UCSD-AML1 (cell line): Measurements from ENCODE around the gene EIF4E1B.

ENCODE experiments used
- DNase-seq: peaks from one replicate; lab custom pipeline; 2025; ENCODE audit not compliant: unreplicated experiment; lab: John Stamatoyannopoulos, UW

The EIF4E1B gene

DNA sequence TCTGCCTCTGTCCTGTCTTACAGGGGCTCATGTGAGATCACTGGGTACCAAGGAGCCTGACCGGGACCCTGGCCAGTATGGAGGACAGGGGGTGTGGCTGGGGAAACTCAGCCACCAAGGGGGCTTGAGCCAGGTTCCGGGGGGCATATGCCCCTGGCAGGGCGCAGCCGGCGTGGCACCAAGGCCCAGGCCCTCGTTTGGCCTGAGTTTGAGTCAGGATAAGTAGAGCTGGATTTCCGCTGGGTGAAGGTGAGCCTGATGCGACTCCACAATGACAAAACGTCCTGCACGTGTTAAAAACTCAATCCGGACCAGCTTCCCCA, 16.2 kb downstream of the EIF4E1B start:
- no peak for DNase-seq

DNA sequence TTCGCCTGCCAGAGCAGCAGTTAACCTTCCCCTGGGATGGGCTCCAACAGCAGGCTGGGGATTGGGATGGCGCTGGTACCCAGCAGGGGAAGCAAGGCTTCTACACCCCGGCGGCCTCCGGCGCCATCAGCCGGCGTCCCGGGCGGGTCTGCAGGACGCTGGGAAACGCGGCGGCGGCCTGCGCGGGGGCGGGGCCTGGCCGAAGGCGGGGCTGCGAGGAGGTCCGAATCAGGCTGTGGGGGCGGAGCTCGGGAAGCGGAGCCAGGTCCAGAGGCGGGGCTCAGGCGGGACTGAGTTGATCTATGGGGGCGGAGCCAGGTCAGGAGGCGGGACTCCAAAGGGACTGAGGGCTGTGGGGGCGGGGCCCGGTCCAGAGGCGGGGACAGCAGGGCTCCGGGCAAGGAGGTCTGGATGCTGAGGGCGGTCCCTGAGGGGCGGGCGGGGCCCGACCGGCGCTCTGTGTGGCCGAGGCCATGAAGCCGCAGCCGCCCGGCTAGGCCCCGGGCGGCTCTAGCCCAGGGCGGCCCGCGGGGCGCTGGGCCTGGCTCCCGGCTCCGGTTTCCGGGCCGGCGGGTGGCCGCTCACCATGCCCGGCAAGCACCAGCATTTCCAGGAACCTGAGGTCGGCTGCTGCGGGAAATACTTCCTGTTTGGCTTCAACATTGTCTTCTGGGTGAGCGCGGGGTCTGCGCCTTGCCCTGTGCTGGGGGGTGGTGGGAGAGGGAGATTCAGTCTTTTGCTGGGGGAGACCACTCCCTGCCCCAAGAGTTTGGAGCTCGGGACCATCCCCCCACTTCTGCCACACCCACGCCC, 16.8 kb downstream of the EIF4E1B start, which contains the start of gene TSPAN17:
TSPAN17 (plus strand) TSS at position 455 of the 813 bp plus-strand sequence; CDS start at position 587, 132 bp downstream.
- DNase-seq: peak; percentile 100

DNA sequence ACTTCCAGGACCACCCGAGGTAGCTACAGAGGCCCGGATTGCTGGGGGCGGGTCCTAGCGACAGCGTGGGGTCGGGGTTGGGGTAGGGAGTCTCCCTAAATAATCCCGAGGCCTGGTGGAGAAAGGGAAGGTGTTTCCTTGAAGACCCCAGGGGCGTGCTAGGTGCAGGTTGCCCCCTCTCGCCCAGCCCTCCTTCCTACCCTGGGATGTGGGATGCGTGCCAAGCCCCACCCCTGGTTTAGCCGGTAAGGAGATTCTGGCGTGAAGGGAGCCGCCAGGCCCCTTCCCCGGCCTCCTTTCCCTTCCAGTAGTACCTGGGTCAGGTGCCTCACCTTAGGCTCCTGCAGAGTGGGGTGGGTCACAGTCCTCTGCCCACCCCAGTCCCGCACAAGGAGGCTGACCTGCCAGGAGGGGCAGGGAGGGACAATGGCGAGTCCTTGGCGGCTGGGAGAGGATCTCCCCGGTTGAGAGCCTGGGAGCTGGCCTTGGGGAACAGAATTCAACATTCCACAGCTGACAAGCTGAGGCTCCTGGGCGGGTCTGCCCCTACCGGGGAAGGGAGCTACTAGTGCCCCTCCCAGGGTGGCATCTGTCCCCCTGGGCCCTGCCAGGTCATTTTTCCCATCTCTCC, 17.5 kb downstream of the EIF4E1B start:
- no peak for DNase-seq

DNA sequence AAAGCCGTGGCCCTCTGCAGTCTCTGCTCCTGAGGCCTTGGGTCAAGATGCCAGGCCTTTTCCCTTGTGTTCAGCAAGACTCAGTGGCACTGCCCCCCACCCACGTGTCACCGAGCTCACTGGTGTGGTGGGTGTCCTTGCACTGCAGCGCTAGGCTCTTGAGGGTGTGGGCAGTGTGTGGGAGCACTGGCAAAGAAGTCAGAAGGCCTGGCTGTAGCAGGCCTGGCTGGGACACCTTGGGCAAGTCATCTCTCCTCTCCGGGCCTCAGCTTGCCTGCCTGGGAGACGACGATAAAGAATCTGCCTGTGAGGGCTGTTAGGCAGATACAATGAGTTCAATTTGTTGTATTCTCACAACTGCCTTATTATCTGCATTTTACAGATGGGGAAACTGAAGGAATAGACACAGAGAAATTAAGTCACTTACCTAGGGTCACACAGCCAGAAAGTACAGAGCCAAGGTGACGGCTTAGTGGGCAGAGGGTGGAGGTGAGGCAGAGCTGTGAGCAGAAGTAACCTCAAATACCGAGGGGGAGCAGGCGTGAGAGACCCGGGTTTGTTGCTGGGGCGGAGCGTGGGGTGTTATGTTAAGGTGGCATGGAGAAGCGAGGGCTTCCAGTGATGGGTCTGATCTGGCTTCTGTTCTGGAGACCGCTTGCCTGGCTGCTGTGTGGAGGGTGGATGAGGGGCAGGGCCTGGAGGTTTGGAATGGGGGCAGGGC, 18.2 kb downstream of the EIF4E1B start:
- no peak for DNase-seq

DNA sequence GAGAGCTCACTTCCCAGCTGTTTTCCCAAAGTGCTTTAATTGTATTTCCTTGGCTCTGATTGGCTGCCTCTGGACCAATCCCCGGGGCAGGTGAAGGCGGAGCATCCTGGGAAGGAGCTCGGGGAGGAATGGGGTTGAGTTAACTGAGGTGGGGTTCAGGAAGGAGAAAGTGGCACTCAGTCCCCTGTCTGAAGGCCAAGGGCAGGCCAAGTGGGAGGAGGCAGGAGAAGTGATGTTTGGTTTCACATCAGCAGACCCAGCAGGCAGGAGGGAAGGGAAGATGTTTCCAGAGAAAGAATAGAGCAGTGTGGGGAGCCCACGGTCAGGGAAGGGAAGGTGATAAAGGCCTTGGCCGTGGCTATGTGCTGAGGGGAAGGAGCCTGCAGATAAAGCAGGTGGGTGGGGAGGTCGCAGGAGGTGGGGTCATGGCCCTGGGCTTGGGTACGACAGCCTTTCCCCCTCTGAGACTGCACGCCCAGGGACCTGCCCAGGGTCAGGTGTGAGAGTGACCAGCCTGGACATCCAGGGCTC, 19.9 kb downstream of the EIF4E1B start:
- DNase-seq: no peak

DNA sequence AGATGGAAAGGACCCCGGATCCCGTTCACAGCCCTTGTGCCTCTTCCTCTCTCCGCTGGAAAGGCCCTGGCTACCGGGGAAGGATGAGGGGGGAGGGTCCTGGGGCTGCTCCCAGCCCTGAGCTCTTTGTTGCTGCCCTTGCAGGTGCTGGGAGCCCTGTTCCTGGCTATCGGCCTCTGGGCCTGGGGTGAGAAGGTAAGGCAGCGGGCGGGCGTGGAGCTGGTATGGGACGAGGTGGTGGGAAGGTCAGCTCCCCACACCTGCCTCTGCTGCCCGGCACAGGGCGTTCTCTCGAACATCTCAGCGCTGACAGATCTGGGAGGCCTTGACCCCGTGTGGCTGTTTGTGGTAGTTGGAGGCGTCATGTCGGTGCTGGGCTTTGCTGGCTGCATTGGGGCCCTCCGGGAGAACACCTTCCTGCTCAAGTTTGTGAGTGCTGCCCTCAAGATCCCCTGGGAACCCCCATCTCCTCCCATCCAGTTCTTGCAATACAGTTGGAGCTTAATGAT, 21.1 kb downstream of the EIF4E1B start:
- no peak for DNase-seq

DNA sequence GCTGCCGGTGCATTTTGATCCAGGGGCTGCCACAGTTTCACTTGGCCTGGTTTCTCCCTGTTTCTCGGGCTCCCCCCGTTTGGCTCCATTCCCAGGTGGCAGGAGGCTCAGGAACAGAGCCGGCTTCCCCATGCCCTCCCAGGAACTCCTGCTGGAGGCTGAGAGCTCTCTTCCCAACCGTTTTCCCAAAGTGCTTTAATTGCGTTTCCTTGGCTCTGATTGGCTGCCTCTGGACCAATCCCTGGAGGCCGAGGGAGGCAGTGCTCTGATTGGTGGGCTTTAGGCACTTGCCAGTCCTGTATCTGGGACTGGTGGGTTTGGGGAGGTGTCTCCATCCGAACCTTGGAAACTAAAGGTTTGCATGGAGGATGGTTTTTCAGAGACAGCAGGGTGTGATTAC, 21.7 kb downstream of the EIF4E1B start:
- no peak for DNase-seq

DNA sequence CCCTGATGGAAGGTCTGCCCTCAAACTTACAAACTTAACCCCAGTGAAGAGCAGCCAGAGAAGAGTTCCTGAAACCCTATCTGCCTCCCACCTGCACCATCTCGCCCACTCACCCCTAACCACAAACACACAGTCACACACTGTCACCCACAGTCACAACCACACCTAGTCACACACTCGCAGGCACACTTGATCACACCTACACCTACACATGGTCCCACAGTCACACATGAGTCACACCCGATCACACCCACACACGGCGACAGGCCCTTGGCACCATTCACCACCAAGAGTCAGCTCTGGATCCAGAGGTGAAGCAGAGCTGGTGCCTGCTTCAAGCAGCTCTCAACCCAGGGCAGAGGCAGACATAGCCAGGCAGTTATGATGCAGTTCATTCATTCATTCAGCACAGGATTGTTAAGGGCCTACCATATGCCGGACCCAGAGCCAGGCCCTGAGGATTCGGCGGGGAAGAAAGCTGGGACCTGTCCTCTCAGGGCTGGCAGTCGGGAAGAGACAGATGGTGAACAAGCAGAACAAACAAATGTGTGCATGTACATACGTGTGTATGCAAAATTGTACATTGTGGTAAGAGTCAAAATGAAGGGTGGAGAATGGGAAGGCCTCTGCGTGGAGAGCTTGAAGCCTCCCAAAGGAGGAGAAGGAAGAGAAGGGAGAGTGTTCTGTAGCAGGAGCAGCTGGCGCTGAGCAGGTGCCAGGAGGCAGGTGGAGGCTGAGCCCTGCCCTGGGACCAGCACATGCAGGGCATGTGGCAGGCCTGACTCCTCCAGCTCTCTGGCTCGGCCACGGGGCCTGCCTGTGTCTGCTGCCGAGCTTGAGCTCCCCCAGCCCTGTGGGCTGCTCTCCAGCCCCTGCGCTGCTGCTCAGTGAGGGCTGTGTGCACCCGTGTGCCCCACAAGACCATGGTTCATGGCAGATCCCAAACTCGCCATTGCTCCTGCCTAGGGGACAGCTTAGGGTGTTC, 23.2 kb downstream of the EIF4E1B start:
- DNase-seq: no peak

DNA sequence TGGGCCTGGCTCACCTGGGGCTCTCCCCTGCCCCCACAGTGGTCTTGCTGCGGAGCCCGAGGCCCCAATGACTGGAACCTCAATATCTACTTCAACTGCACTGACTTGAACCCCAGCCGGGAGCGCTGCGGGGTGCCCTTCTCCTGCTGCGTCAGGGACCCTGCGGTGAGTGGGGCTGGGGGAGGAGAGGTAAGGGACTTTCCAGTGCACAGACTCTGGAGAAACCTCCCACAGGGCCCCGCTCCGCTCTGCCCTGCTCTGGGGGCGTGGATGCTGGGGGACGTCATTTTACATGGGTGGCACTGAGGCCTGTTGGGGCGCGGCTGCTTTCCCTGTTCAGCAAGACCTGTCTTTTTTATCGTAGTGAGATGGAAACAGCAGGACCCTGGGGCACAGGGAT, 24.4 kb downstream of the EIF4E1B start:
- DNase-seq: no peak

DNA sequence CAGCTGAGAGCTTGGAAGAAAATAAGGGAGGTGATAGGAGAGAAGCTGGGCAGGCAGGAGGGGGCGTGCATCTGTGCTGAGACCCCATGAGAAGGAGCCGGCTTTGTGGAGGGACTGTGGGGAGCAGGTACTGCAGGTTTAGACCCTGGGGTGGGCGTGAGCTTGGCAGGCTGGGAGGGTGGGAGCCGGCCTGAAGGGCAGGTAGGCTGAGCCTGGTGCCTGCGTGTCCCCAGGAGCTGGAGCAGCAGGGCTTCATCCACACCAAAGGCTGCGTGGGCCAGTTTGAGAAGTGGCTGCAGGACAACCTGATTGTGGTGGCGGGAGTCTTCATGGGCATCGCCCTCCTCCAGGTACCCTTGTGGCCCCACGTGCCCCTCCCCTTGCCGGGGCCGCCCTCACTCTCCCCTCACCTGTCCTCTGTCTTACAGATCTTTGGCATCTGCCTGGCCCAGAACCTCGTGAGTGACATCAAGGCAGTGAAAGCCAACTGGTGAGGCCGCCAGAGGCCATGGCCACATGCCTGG, 26.1 kb downstream of the EIF4E1B start:
- no peak for DNase-seq

DNA sequence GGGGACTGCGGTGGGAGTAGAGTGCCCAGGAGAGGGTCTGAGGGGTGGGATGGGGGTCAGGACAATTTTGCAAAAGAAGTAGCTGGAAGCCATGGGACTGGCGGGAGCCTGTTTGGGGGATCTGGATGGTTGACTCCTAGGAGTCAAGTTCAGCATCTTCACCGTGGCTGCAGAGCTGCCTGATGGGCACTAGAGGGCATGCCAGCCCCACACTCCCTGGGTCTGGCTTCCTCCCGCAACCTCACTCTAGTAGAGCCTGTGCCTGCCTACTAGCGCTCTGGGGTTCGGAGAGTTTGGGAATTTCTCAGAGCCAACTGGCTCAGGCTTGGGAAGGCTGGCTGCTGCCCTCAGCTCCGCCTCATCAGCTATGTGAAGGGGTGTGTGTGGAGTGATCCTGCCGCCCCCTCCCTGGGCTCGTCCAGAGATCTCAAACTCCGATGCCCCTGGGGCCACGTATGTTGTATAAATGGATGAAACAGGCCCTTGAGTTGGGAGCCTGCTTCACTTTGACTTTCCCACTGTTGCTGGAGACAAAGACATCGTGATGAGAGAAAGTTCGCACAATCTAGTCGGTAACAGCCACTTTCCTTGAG, 27.6 kb downstream of the EIF4E1B start:
- DNase-seq: peak; percentile 62

DNA sequence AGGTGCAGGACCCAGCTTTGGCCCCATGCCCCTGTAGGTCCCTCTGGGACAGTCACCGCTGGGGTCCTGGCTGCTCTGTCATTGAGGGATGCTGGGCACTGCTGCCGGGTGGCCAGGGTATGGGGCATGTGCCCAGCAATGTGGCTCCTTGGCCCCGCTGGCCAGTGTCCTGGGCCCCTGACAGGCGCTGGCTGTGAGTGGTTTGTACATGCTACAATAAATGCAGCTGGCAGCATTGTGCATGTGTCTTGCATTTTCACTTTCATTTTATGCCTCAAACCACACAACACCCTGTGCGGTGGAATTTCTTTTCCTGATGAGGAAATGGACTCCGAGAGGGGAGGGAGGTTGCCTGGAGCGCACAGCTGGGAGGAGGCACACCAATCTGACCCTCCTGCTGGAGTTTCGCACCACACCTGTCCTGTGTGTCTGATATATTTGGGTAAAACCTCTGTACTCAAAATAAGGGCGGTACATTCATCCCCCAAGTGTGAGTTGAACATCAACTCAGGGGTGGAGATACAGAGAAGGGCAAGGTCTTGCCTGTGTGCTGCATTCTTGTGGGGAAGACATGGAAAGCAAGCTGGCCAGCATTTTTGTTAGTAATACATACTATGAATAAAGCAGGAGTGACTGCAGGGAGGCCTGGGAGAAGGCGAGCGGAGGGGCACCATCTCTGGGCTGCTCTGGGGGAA, 28.5 kb downstream of the EIF4E1B start:
- peak; percentile 24 for DNase-seq

DNA sequence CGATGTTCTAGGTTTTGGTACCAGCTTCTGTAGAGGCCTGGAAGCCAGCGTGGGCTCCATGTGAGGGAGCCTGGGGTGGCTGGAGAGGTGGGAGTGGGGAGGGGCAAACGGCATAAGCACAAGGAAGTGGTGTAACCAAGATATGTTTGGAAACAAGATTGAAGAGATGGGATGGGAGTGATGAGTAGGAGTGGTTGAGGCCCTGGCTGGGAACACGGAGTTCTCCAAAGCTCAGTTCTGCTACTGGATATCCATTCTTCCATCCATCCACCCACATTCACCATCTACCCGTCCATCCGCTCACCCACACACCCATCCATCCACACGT, 29.0 kb downstream of the EIF4E1B start:
- DNase-seq: no peak

DNA sequence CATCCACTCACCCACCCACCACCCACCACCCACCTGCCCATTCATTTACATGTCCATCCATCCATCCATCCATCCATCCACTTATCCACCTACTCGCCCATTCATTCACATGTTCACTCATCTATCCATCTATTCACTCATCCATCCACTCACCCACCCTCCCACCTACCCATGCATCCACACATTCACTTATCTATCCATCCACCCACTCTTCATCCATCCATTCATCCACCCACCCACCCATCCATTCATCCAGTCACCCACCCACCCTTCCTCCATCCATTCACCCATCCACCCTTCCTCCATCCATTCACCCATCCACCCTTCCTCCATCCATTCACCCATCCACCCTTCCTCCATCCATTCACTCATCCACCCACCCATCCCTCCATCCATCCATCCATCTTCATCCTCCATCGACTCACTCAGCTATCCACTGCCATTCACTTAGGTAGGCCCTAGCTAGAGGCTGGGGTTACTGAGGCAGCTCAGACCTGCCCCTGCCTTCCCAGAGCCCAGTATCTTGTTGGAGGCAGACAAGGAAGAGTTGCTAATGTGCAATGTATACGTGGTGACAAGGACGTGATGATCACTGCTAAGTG, 29.5 kb downstream of the EIF4E1B start:
- no peak for DNase-seq

DNA sequence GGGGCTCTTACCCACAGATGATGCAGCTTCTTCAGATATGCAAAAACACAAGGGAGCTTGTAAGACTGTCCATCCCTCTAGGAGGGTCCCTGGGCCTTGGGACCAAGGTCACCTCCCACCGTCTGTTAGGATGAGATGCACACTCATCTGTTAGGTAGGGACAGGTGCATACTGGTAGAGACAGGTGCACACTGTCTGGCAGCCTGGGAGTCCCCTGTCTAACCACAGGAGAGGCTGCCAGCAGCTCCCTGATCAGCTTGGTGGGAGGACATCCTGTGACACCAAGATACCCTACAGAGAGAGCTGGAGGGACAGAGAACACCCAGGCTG, 30.0 kb downstream of the EIF4E1B start:
- DNase-seq: no peak

DNA sequence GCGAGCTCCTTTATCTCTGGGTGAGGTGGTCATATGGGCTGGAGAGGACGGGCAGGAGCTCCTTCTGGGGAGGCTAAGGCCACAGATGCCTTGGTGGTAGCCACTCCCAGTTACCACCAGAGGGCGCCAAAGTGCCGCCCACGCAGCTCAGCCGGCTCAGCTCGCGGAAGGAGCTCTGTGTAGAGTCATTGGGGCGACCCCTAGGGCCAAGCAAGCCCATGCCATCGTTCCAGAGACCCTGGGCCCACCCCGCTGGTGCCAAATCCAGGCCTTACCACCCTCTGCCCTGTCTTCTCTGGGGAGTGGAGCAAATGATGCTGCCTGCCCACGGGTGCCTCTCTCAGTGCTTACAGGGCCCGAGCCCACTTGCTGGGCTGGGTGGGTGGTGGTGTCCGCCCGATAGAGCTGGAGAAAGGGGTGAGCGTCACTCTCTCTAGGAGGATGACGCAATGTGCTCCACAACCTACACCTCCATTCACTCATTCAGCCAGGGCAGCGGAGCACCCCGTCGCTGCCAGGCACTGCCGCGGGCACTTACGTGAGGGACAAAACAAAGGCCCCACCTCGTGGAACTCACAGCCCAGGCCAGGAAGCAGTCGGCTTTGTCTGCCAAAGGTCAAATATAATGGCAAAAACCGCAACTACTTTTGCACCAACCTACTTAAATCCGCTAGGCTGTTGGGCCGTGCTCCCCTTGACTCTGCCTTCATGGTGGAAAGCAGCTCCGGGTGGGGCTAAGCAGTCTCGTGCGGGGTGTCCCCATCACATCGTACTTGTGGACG, 30.6 kb downstream of the EIF4E1B start:
- peak; percentile 77 for DNase-seq

DNA sequence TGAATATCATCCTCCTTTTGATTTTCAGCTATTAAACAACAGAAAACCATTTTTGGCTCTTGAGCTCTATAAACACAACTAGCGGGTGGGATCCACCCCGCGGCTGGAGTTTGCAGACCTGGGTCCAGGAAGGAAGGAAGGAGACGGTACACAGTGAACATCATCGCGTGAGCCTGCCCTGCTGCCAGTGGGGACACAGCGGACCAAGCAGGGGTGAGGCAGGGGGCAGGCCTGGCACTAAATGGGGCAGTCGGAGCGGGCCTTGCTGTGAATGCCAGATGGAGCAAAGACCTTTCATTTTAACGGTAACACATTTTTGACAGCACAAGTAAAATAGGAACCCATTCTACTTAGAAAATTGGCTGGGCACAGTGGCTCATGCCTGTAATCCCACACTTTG, 31.2 kb downstream of the EIF4E1B start:
- DNase-seq: no peak
